Measurements from ENCODE around the gene FAM161B. TPM values are rescaled to one million over a fixed set of nuclear protein-coding genes. Genes with fewer than 3 reads are reported as not detected.

Gene FAM161B
- total and polyA plus RNA-seq, 2 of the 8 experiments (the other 6 are each of a cell fraction or from before 2014, with no cell fraction given): 0.14 to 0.32 TPM

GRCh38 chr14:73953731-73954130 is 3.8 kb upstream of the FAM161B start:
- Histone ChIP-seq H3K23me2 (ENCODE audit: low read depth, low read length) (no peaks in the 10 kb centered on the region; the same call in 1 of the 2 replicates), H4K20me1 (replicated peaks in 1 of 2; ENCODE audit: control insufficient read depth in 1 of 2, insufficient read depth in 2 of 2, low read length in 2 of 2) (no peaks in the 10 kb centered on the region), H3K18ac (ENCODE audit: extremely low read depth, low read length) (no peak overlapping the region), H3K4ac (replicated peaks; ENCODE audit: insufficient read length, low read depth, low read length) (no peak overlapping the region), H2BK120ac (replicated peaks; ENCODE audit: low read depth, low read length) (no peak overlapping the region), H2AFZ (ENCODE audit: low read length) (no peak overlapping the region), H3K4me1 (replicated peaks in 1 of 4; ENCODE audit: control insufficient read depth in 3 of 4, insufficient read depth in 4 of 4, low read length in 3 of 4) (no peaks in the 10 kb centered on the region), H2BK15ac (ENCODE audit: low read length) (no peak overlapping the region), H2BK12ac (ENCODE audit: low read depth, low read length) (no peak overlapping the region), H4K8ac (ENCODE audit: extremely low read depth, insufficient read depth, low read length) (no peak overlapping the region), H3K14ac (ENCODE audit: insufficient read length) (no peak overlapping the region), H4K5ac (ENCODE audit: insufficient read length, low read depth, low read length) (no peak overlapping the region), H2BK20ac (ENCODE audit: low read length) (no peak overlapping the region), H3K9me3 (ENCODE audit: insufficient read depth in 2 of 2, low read depth in 1 of 2, low read length in 1 of 2) (no peaks in the 10 kb centered on the region), H2BK5ac (ENCODE audit: low read depth, low read length) (no peak overlapping the region), H3K79me1 (ENCODE audit: low read depth, low read length) (no peaks in the 10 kb centered on the region), H3K4me2 (ENCODE audit: insufficient read depth in 1 of 2, low read depth in 2 of 2, low read length in 2 of 2) (no peak overlapping the region), H3K36me3 (ENCODE audit: control insufficient read depth in 2 of 4, insufficient read depth in 4 of 4, low read length in 3 of 4) (peaks cover 0 to 9% (median 4%) of the 10 kb centered on the region in 4 experiments; a peak in 3 of 8 replicates), H4K91ac (replicated peaks; ENCODE audit: insufficient read length, low read length) (no peak overlapping the region), H3K27ac (ENCODE audit: low read depth, low read length) (no peak overlapping the region), H3K4me3 (ENCODE audit: extremely low read depth in 1 of 4, insufficient read depth in 2 of 4, low read depth in 3 of 4, low read length in 4 of 4) (no peak overlapping the region), H3K56ac (replicated peaks; ENCODE audit: insufficient read length, low read depth, low read length) (no peak overlapping the region), H3K9ac (replicated peaks in 1 of 4; ENCODE audit: extremely low read depth in 1 of 4, low read depth in 3 of 4, low read length in 3 of 4) (no peak overlapping the region), H3K79me2 (ENCODE audit: control insufficient read depth in 1 of 2, insufficient read depth in 2 of 2, low read length in 2 of 2) (no peaks in the 10 kb centered on the region), H3K23ac (ENCODE audit: insufficient read length) (no peak overlapping the region), H2AK5ac (ENCODE audit: low read depth, low read length) (no peak overlapping the region), H3K27me3 (replicated peaks in 1 of 4; ENCODE audit: control insufficient read depth in 3 of 4, extremely low read depth in 1 of 4, insufficient read depth in 3 of 4, low read length in 3 of 4) (no peaks in the 10 kb centered on the region)
- FAIRE-seq (no peak), DNase-seq (ENCODE audit: low read depth in 1 of 2, low spot score in 2 of 2) (no peak)
- 80% methylated on average over 1 of the region's 1 CpG; no CpG with 5 or more reads in 1 of the 2 experiments for WGBS, 2 experiments (ENCODE audit: extremely low coverage in 1 of 2, insufficient coverage in 1 of 2, insufficient read length in 1 of 2, insufficient replicate concordance in 2 of 2, low coverage in 1 of 2, low lambda C conversion rate in 2 of 2, missing lambda C conversion rate in 1 of 2)
- ChIA-PET POLR2A (ENCODE audit: partially characterized antibody) (no interaction called here), CTCF (ENCODE audit: partially characterized antibody) (interaction anchor here (0.7 kb wide), 1 partner anchor 19 kb away, joined by 3 read pairs; no protein-coding TSS in a partner anchor)
- TF ChIP-seq SP1 (IDR thresholded peaks at IDR 0.05; ENCODE audit: low read depth, low read length): no peak
- TF ChIP-seq PHF8 (conservative IDR thresholded peaks at IDR 0.05; ENCODE audit: low read depth, low read length): no peak
- TF ChIP-seq TAF7 (optimal IDR thresholded peaks at IDR 0.05; ENCODE audit: borderline replicate concordance, low read depth, low read length): no peak
- TF ChIP-seq GABPA (IDR thresholded peaks at IDR 0.05; ENCODE audit: borderline replicate concordance, insufficient read depth, low read length): no peak
- TF ChIP-seq KDM4A (IDR thresholded peaks at IDR 0.05; ENCODE audit: low read depth, low read length, severe bottlenecking): no peak
- no peak for TF ChIP-seq SP4 (IDR thresholded peaks at IDR 0.05; ENCODE audit: low read length)
- TF ChIP-seq CTCF (IDR thresholded peaks at IDR 0.05; ENCODE audit: control extremely low read depth in 1 of 3, insufficient read depth in 1 of 3, low read depth in 1 of 3, low read length in 3 of 3): no peak
- TF ChIP-seq TBP (IDR thresholded peaks at IDR 0.05; ENCODE audit: low read depth, low read length): no peak
